ENCODE measurements around the gene BMPR1B. TPM values are rescaled to one million over a fixed set of nuclear protein-coding genes. Genes with fewer than 3 reads are reported as not detected.

Gene BMPR1B
- total RNA-seq, 1 experiment from 2014 or later: 0.35 TPM

DNA sequence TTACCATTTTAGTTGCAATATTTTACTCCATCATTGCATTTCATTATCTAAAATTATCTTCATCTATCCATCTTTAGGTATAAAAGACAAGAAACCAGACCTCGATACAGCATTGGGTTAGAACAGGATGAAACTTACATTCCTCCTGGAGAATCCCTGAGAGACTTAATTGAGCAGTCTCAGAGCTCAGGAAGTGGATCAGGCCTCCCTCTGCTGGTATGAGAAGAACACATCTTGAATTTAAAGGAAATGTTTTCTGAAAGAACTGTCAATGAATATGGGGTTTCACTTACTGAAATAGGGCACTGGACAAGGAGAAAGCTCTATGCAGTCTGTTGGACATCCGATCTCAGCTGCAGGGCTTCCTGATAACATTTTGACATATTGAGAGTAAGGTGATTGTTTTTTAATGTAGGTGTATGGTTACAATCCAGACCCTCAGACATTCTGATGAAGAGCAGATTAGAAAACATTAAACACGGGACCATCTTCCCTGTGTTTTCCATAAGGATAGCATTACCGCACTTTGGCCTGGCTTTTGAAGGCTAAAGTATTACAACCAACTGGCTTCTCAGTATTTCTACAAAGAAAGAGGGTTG lies 367.2 kb downstream of the BMPR1B start:
- Histone ChIP-seq H3K18ac (ENCODE audit: insufficient read length, low read depth, low read length) (no peak overlapping the region), H3K9ac (ENCODE audit: extremely low read depth, insufficient read length, low read length) (no peak overlapping the region), H3K9me3 (ENCODE audit: control insufficient read depth, low read depth, low read length) (no peaks in the 10 kb centered on the region), H4K5ac (ENCODE audit: insufficient read length, low read depth, low read length) (no peak overlapping the region), H3T11ph (ENCODE audit: low read length) (no peak overlapping the region), H3K4me2 (ENCODE audit: insufficient read depth, insufficient read length, low read length) (no peak overlapping the region), H3K79me1 (ENCODE audit: insufficient read depth, low read depth, low read length, poor library complexity, severe bottlenecking) (no peaks in the 10 kb centered on the region), H3K4me1 (ENCODE audit: insufficient read depth, low read length) (no peaks in the 10 kb centered on the region), H2AFZ (ENCODE audit: low read length) (no peak overlapping the region), H3K23me2 (ENCODE audit: insufficient read length, low read depth, low read length, poor library complexity, severe bottlenecking) (no peaks in the 10 kb centered on the region), H4K20me1 (ENCODE audit: control insufficient read depth, insufficient read depth, insufficient read length) (no peaks in the 10 kb centered on the region), H2BK120ac (ENCODE audit: low read depth, low read length, poor library complexity, severe bottlenecking) (no peak overlapping the region), H2BK20ac (ENCODE audit: low read depth, low read length, poor library complexity, severe bottlenecking) (no peak overlapping the region), H3K27ac (ENCODE audit: insufficient read length, low read depth, low read length) (no peak overlapping the region), H3K56ac (ENCODE audit: insufficient read length, low read depth, low read length) (no peak overlapping the region), H2BK15ac (ENCODE audit: low read depth, low read length) (no peak overlapping the region), H3K27me3 (ENCODE audit: insufficient read depth, low read length) (no peaks in the 10 kb centered on the region), H4K91ac (ENCODE audit: insufficient read length, low read depth, low read length) (no peak overlapping the region), H2AK5ac (ENCODE audit: insufficient read length, low read length) (no peak overlapping the region), H4K8ac (replicated peaks; ENCODE audit: insufficient read length, low read depth, low read length) (no peak overlapping the region), H3K4ac (ENCODE audit: low read depth, low read length) (no peak overlapping the region), H2BK12ac (ENCODE audit: insufficient read length, low read depth, low read length) (no peak overlapping the region), H2BK5ac (ENCODE audit: insufficient read length, low read length) (no peak overlapping the region), H3K14ac (ENCODE audit: insufficient read depth, low read length) (no peak overlapping the region), H3K79me2 (ENCODE audit: insufficient read depth, low read length) (no peaks in the 10 kb centered on the region), H3K23ac (ENCODE audit: insufficient read length, low read depth, low read length) (no peak overlapping the region)
- no CpG with 5 or more reads among the region's 4 CpGs for WGBS (ENCODE audit: extremely low coverage, insufficient read length, low lambda C conversion rate)
- no peaks in the 10 kb centered on the region for H3K9me3 Mint-ChIP-seq
- H3K27me3 Mint-ChIP-seq (ENCODE audit: low read depth): no peaks in the 10 kb centered on the region
- H3K27ac Mint-ChIP-seq: no peak overlapping the region
- H3K4me3 Mint-ChIP-seq: no peak overlapping the region
- peak; percentile 41 for DNase-seq
- H3K36me3 Mint-ChIP-seq (ENCODE audit: insufficient read depth in 1 of 3, low read depth in 3 of 3): no peaks in the 10 kb centered on the region
- TF ChIP-seq, protein P1, sequence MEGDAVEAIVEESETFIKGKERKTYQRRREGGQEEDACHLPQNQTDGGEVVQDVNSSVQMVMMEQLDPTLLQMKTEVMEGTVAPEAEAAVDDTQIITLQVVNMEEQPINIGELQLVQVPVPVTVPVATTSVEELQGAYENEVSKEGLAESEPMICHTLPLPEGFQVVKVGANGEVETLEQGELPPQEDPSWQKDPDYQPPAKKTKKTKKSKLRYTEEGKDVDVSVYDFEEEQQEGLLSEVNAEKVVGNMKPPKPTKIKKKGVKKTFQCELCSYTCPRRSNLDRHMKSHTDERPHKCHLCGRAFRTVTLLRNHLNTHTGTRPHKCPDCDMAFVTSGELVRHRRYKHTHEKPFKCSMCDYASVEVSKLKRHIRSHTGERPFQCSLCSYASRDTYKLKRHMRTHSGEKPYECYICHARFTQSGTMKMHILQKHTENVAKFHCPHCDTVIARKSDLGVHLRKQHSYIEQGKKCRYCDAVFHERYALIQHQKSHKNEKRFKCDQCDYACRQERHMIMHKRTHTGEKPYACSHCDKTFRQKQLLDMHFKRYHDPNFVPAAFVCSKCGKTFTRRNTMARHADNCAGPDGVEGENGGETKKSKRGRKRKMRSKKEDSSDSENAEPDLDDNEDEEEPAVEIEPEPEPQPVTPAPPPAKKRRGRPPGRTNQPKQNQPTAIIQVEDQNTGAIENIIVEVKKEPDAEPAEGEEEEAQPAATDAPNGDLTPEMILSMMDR (conservative IDR thresholded peaks at IDR 0.05): peak; percentile 74
- H3K4me1 Mint-ChIP-seq: no peaks in the 10 kb centered on the region

Measured in H9 (cell line).